OCI-LY7 (cell line): ENCODE measurements around the gene FZD10. TPM values are rescaled to one million over a fixed set of nuclear protein-coding genes. Genes with fewer than 3 reads are reported as not detected.

Experiments
- Bru-seq: library from RNA; stranded (reverse); fragments of 400-500 nt; gene quantifications from one replicate; lab custom pipeline; 2021; lab: Mats Ljungman, UMichigan
- BruChase-seq, 2 experiments: library from RNA; stranded (reverse); fragments of 400-500 nt; gene quantifications; one replicate each; lab custom pipeline; 2021; lab: Mats Ljungman, UMichigan
- BruUV-seq: library from RNA; stranded (reverse); fragments of 400-500 nt; replicated peaks from 2 replicates; lab custom pipeline; 2021; lab: Mats Ljungman, UMichigan
- CTCF ChIA-PET: fragments of 300-600 bp; sonication (Branson Sonifier 250); formaldehyde crosslinking; loops from one replicate; lab custom pipeline; 2022; ENCODE audit warnings: antibody characterized with exemption; ENCODE audit not compliant: unreplicated experiment; lab: Charles Lee
- POLR2A ChIA-PET: fragments of 300-600 bp; sonication (Branson Sonifier 250); formaldehyde crosslinking; loops from one replicate; lab custom pipeline; 2022; ENCODE audit warnings: antibody characterized with exemption; lab: Charles Lee
- DNase-seq: peaks from one replicate; pipeline ENCODE4 v3.0.0-alpha.2; 2015; ENCODE audit warnings: low spot score
- H2AFZ ChIP-seq: fragments of 200-600 bp; sonication (generic), shearing (Covaris generic); 2 replicates; pipeline ENCODE4 v1.6.1; 2014; ENCODE audit warnings: mild to moderate bottlenecking, antibody characterized with exemption, low read length, moderate library complexity
- H3K27ac ChIP-seq: fragments of 200-600 bp; sonication (generic); 2 replicates; pipeline ENCODE4 v1.5.1; 2014; ENCODE audit warnings: mixed run types, low read depth, mild to moderate bottlenecking, moderate library complexity, low read length, inconsistent platforms; ENCODE audit not compliant: poor library complexity, severe bottlenecking
- H3K36me3 ChIP-seq: fragments of 200-600 bp; sonication (generic); 2 replicates; pipeline ENCODE4 v1.6.1; 2014; ENCODE audit warnings: mild to moderate bottlenecking, antibody characterized with exemption, low read length, moderate library complexity, mixed read lengths; ENCODE audit not compliant: insufficient read depth
- H3K4me1 ChIP-seq: fragments of 200-600 bp; sonication (generic); 2 replicates; pipeline ENCODE4 v1.5.1; 2014; ENCODE audit warnings: mild to moderate bottlenecking, low read length; ENCODE audit not compliant: insufficient read depth, poor library complexity, severe bottlenecking
- H3K4me2 ChIP-seq: fragments of 200-600 bp; sonication (generic); 2 replicates; pipeline ENCODE4 v1.6.1; 2014; ENCODE audit warnings: mild to moderate bottlenecking, low read length
- H3K4me3 ChIP-seq: fragments of 200-600 bp; sonication (generic); 2 replicates; pipeline ENCODE4 v1.5.1; 2014; ENCODE audit warnings: mild to moderate bottlenecking, low read depth, low read length; ENCODE audit not compliant: poor library complexity, severe bottlenecking
- H3K79me2 ChIP-seq: fragments of 200-600 bp; sonication (generic); 2 replicates; pipeline ENCODE4 v1.6.1; 2016; ENCODE audit warnings: low read depth, mild to moderate bottlenecking, low read length, moderate library complexity, mixed read lengths; ENCODE audit not compliant: insufficient read depth
- H3K9me2 ChIP-seq: fragments of 200-600 bp; sonication (generic); 2 replicates; pipeline ENCODE4 v1.6.1; 2016; ENCODE audit warnings: mild to moderate bottlenecking, low read length, mixed read lengths; ENCODE audit not compliant: insufficient read depth
- H3K9me3 ChIP-seq: fragments of 200-600 bp; sonication (generic); 2 replicates; pipeline ENCODE4 v1.6.1; 2014; ENCODE audit warnings: mild to moderate bottlenecking, mixed run types, low read length, mixed read lengths
- H4K20me1 ChIP-seq: fragments of 200-600 bp; sonication (generic); 2 replicates; pipeline ENCODE4 v1.6.1; 2014; ENCODE audit warnings: mild to moderate bottlenecking, antibody characterized with exemption, low read length, moderate library complexity, mixed read lengths; ENCODE audit not compliant: insufficient read depth
- EZH2phosphoT487 ChIP-seq: fragments of 200-600 bp; sonication (generic); IDR thresholded peaks from 2 replicates; pipeline ENCODE4 v1.6.1; 2018; ENCODE audit warnings: low read depth, borderline replicate concordance, mild to moderate bottlenecking, mixed run types, antibody characterized with exemption, low read length, moderate library complexity, mixed read lengths
- intact Hi-C: fragments of 100-400 bp; cut with micrococcal nuclease; formaldehyde crosslinking; loops from one replicate; pipeline ENCODE4 v1.10.0; 2022; ENCODE audit not compliant: unreplicated experiment
- long read RNA-seq: library from polyadenylated mRNA; stranded (forward); transcript quantifications from one replicate; pipeline ENCODE4 v2.0.0, GENCODE V29; 2022
- total RNA-seq, 2 experiments: library from RNA; depleted of rRNA in 1 of 2; stranded (reverse); fragments of >200 nt in 1 of 2; shearing (Covaris generic) in 1 of 2; gene quantifications; 2 replicates each; pipeline ENCODE4 v1.2.3, GENCODE V29; 2014 to 2022
- TF ChIP-seq, protein P1 (sequence below): fragments of 200-600 bp; sonication (generic); conservative IDR thresholded peaks from 2 replicates; pipeline ENCODE4 v1.5.1; 2014; ENCODE audit warnings: mild to moderate bottlenecking, antibody characterized with exemption, low read length, moderate library complexity, mixed read lengths

FZD10 gene, protein sequence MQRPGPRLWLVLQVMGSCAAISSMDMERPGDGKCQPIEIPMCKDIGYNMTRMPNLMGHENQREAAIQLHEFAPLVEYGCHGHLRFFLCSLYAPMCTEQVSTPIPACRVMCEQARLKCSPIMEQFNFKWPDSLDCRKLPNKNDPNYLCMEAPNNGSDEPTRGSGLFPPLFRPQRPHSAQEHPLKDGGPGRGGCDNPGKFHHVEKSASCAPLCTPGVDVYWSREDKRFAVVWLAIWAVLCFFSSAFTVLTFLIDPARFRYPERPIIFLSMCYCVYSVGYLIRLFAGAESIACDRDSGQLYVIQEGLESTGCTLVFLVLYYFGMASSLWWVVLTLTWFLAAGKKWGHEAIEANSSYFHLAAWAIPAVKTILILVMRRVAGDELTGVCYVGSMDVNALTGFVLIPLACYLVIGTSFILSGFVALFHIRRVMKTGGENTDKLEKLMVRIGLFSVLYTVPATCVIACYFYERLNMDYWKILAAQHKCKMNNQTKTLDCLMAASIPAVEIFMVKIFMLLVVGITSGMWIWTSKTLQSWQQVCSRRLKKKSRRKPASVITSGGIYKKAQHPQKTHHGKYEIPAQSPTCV
- total RNA-seq (2014; rRNA removed; shearing (Covaris generic)) (not detected in 2 replicates), total RNA-seq (2022) (not detected in 2 replicates), Bru-seq, nascent RNA (not detected), BruChase-seq, experiment 1, labeled RNA remaining after a 6-hour chase (not detected), BruChase-seq, experiment 2, labeled RNA remaining after a 2-hour chase (not detected)
- long read RNA-seq = 0 reads

DNA sequence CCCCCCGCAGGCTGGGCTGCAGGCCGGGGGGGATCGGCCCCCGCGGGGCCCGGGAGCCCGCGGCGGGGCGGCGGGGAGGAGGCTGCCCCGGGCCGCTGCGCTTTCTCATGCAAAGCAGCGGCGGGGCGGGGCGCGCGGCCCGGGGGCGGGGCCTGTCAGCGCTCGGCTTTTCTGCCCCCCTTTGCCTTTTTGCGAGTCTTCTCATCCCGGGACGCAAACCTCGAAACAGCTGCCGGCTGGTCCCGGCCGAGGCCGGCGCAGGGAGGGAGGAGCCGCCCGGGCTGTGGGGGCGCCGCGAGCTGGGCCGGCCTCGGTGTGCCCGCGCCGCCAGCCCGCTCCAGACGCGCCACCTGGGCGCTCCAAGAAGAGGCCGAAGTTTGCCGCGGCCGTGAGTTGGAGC is at the start of gene FZD10:
FZD10 (plus strand) TSS at position 198 of the 400 bp plus-strand sequence. CDS start 479 bp downstream, outside the sequence.
- Histone ChIP-seq H4K20me1 (no peaks in the 10 kb centered on the region), H3K79me2 (no peaks in the 10 kb centered on the region), H3K27ac (no peak within 1 kb of the TSS), H3K4me3 (no peak within 1 kb of the TSS), H3K9me3 (no peaks in the 10 kb centered on the region), H2AFZ (no peak within 1 kb of the TSS), H3K9me2 (no peaks in the 10 kb centered on the region), H3K36me3 (no peaks in the 10 kb centered on the region), H3K4me1 (no peaks in the 10 kb centered on the region), H3K4me2 (no peak within 1 kb of the TSS)
- no TSS peak for BruUV-seq
- TF ChIP-seq EZH2phosphoT487 = no peak
- TF ChIP-seq, protein P1, sequence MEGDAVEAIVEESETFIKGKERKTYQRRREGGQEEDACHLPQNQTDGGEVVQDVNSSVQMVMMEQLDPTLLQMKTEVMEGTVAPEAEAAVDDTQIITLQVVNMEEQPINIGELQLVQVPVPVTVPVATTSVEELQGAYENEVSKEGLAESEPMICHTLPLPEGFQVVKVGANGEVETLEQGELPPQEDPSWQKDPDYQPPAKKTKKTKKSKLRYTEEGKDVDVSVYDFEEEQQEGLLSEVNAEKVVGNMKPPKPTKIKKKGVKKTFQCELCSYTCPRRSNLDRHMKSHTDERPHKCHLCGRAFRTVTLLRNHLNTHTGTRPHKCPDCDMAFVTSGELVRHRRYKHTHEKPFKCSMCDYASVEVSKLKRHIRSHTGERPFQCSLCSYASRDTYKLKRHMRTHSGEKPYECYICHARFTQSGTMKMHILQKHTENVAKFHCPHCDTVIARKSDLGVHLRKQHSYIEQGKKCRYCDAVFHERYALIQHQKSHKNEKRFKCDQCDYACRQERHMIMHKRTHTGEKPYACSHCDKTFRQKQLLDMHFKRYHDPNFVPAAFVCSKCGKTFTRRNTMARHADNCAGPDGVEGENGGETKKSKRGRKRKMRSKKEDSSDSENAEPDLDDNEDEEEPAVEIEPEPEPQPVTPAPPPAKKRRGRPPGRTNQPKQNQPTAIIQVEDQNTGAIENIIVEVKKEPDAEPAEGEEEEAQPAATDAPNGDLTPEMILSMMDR = no peak
- intact Hi-C loops = no loop called here
- CTCF ChIA-PET = interaction anchor here (0.5 kb wide), 1 partner anchor 49 kb away, joined by 4 read pairs; no protein-coding TSS in a partner anchor
- POLR2A ChIA-PET = no interaction called here
- DNase-seq = no peak

DNA sequence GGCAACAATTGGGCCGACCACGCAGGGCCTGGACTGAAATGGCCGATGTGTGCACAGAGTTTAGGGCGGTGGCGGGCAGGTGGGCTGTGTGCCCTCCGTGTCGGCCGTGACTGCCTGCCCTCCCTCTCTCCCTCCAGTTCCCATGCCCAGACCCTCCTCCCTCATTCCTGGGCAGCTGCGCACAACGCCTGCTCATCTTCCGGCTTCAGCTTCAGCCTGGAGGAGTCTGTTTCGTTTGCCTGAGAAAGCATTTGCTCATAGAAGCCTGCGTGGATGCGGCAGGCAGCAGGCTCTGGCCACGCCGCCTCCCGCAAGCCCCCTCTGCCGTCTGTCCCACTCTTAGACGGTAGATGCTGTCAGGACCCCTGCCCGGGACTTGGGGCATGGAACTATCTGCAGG is 47.3 kb upstream of the FZD10 start:
- no peak for DNase-seq
- BruUV-seq = no TSS peak
- Histone ChIP-seq H3K9me2 (no peaks in the 10 kb centered on the region), H4K20me1 (no peaks in the 10 kb centered on the region), H2AFZ (no peak overlapping the region), H3K27ac (no peak overlapping the region), H3K4me1 (no peaks in the 10 kb centered on the region), H3K4me2 (no peak overlapping the region), H3K4me3 (no peak overlapping the region), H3K9me3 (no peaks in the 10 kb centered on the region), H3K79me2 (no peaks in the 10 kb centered on the region), H3K36me3 (no peaks in the 10 kb centered on the region)
- POLR2A ChIA-PET = interaction anchor here (0.7 kb wide), 1 partner anchor 29 kb away, joined by 3 read pairs; no protein-coding TSS in a partner anchor
- CTCF ChIA-PET = no interaction called here
- TF ChIP-seq, protein P1 = no peak
- TF ChIP-seq EZH2phosphoT487 = no peak
- intact Hi-C loops = no loop called here
